ENCODE results near the gene CBLIF.

The CBLIF gene

GRCh38 chr11:59872076-59872475 lies 26.8 kb upstream of the CBLIF start:
- H3K36me3 ChIP-seq, result no peaks in the 10 kb centered on the region
- H3K9ac ChIP-seq, result no peak overlapping the region
- TF ChIP-seq Cebpa-rat (IDR thresholded peaks at IDR 0.05), result no peak

GRCh38 chr11:59867946-59868345 lies 22.6 kb upstream of the CBLIF start:
- no peak for TF ChIP-seq Cebpa-rat (IDR thresholded peaks at IDR 0.05)
- Histone ChIP-seq H3K4me1 (peaks cover 0 to 37% (median 9%) of the 10 kb centered on the region in 10 experiments; a peak in 12 of 20 replicates), H3K36me3 (no peaks in the 10 kb centered on the region), H3K4me2 (no peak overlapping the region), H3K9me3 (replicated peaks in 1 of 11) (peaks cover 0 to 12% (median 4%) of the 10 kb centered on the region in 11 experiments; a peak in 7 of 22 replicates), H3K9ac (no peak overlapping the region), H3K27ac (no peak overlapping the region), H4K20me1 (no peaks in the 10 kb centered on the region), H3K27me3 (no peaks in the 10 kb centered on the region), H3K4me3 (no peak overlapping the region)

More at GRCh38 chr11:59872076-59872475, 26.8 kb upstream of the CBLIF start:
- H3K27me3 ChIP-seq, result no peaks in the 10 kb centered on the region
- H3K9me3 ChIP-seq (replicated peaks in 1 of 11), result peaks cover 0 to 12% (median 1%) of the 10 kb centered on the region in 11 experiments; a peak in 7 of 22 replicates
- no peak overlapping the region for H3K4me2 ChIP-seq
- no peak overlapping the region for H3K27ac ChIP-seq
- H4K20me1 ChIP-seq, result no peaks in the 10 kb centered on the region
- H3K4me1 ChIP-seq, result peaks cover 0 to 2% (median 0%) of the 10 kb centered on the region in 10 experiments; a peak in 3 of 20 replicates
- no peak overlapping the region for H3K4me3 ChIP-seq

GRCh38 chr11:59866836-59867235 lies 21.5 kb upstream of the CBLIF start:
- Histone ChIP-seq H3K4me3 (no peak overlapping the region), H3K27ac (peak overlapping the region in 8 of 11 experiments; percentile 5 to 51 (median 32); a peak in 11 of 22 replicates), H3K4me1 (peaks cover 0 to 44% (median 9%) of the 10 kb centered on the region in 10 experiments; a peak in 12 of 20 replicates), H4K20me1 (no peaks in the 10 kb centered on the region), H3K4me2 (peak overlapping the region in 8 of 11 experiments; percentile 14 to 62 (median 30); a peak in 12 of 22 replicates), H3K36me3 (no peaks in the 10 kb centered on the region), H3K9me3 (replicated peaks in 1 of 11) (peaks cover 0 to 12% (median 4%) of the 10 kb centered on the region in 11 experiments; a peak in 7 of 22 replicates), H3K9ac (no peak overlapping the region), H3K27me3 (no peaks in the 10 kb centered on the region)
- no peak for TF ChIP-seq Cebpa-rat (IDR thresholded peaks at IDR 0.05)

DNA sequence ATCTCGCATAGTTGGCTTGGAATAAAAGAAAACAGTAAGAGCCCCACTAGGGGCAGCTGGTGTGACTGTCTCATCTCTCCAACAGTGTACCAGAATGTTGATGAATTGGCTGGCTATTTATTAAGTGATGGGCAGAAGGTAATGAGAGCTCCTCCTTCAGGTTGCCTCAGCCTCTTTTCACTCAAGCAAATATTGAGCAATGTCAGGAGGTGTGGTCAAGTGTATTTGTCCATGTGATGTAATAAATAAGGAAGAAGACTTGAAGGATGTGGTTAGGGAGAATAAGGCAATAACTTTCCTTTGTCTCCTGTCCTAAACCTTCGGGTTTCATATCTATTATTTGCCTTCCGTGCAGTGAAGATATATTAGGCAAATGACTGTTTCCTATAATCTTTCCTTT lies 21.1 kb upstream of the CBLIF start, which contains the start of gene TCN1:
Gene TCN1 (minus strand): TSS at position 91 of the 400 bp plus-strand sequence. CDS start 17 bp downstream, at position 74.
- H3K4me2 ChIP-seq, result peak within 1 kb of the TSS in 8 of 11 experiments; percentile 14 to 62 (median 30); a peak in 12 of 22 replicates
- no peaks in the 10 kb centered on the region for H3K36me3 ChIP-seq

GRCh38 chr11:59865031-59865430 lies 19.7 kb upstream of the CBLIF start:
- Histone ChIP-seq H3K4me2 (peak overlapping the region in 4 of 11 experiments; percentile 6 to 62 (median 46); a peak in 6 of 22 replicates), H3K9me3 (replicated peaks in 1 of 11) (peaks cover 0 to 4% (median 0%) of the 10 kb centered on the region in 11 experiments; a peak in 1 of 22 replicates), H3K27me3 (no peaks in the 10 kb centered on the region), H3K9ac (no peak overlapping the region), H3K27ac (peak overlapping the region in 5 of 11 experiments; percentile 8 to 59 (median 51); a peak in 8 of 22 replicates), H3K4me3 (no peak overlapping the region), H3K4me1 (peaks cover 0 to 44% (median 9%) of the 10 kb centered on the region in 10 experiments; a peak in 12 of 20 replicates), H4K20me1 (no peaks in the 10 kb centered on the region), H3K36me3 (no peaks in the 10 kb centered on the region)
- no peak for TF ChIP-seq Cebpa-rat (IDR thresholded peaks at IDR 0.05)

More for the DNA sequence above, 21.1 kb upstream of the CBLIF start, which contains the start of gene TCN1:
- peaks cover 0 to 11% (median 4%) of the 10 kb centered on the region in 11 experiments; a peak in 7 of 22 replicates for H3K9me3 ChIP-seq (replicated peaks in 1 of 11)
- TF ChIP-seq Cebpa-rat (IDR thresholded peaks at IDR 0.05), result peak in 8 of 11 experiments; percentile 43 to 86 (median 72); a peak in 14 of 22 replicates
- H3K9ac ChIP-seq, result no peak within 1 kb of the TSS
- no peak within 1 kb of the TSS for H3K4me3 ChIP-seq
- peaks cover 0 to 44% (median 9%) of the 10 kb centered on the region in 10 experiments; a peak in 12 of 20 replicates for H3K4me1 ChIP-seq
- peak within 1 kb of the TSS in 9 of 11 experiments; percentile 10 to 59 (median 34); a peak in 13 of 22 replicates for H3K27ac ChIP-seq
- H3K27me3 ChIP-seq, result no peaks in the 10 kb centered on the region
- H4K20me1 ChIP-seq, result no peaks in the 10 kb centered on the region

DNA sequence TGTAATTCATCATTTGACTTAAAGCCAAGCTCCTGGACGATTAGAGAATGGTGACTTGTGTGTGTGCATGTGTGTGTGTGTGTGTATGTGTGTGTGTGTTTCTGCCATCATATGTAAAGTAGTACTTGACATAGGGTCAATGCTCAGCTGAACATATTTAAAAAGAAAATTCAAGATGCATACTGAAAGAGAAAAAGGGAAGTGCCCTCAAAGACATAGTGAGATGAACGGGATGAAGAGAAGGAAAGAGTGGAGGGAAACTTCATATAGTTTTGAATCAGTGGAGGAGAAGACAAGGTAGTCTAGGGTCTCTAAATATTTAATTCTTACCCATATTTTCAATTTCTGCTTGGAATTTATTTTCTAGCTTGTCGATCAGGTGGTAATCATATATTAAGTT lies 17.0 kb upstream of the CBLIF start:
- Histone ChIP-seq H3K36me3 (no peaks in the 10 kb centered on the region), H3K27ac (no peak overlapping the region), H3K4me2 (no peak overlapping the region; a peak in 1 of 22 replicates), H3K9ac (no peak overlapping the region), H3K4me1 (peaks cover 0 to 51% (median 9%) of the 10 kb centered on the region in 10 experiments; a peak in 12 of 20 replicates), H3K4me3 (no peak overlapping the region), H3K9me3 (replicated peaks in 1 of 11) (peaks cover 0 to 4% (median 0%) of the 10 kb centered on the region in 11 experiments; a peak in 1 of 22 replicates), H3K27me3 (no peaks in the 10 kb centered on the region), H4K20me1 (no peaks in the 10 kb centered on the region)
- no peak for TF ChIP-seq Cebpa-rat (IDR thresholded peaks at IDR 0.05)

- no peak overlapping the region for H3K9ac ChIP-seq
- H3K4me3 ChIP-seq, result no peak overlapping the region
- H3K9me3 ChIP-seq (replicated peaks in 1 of 11), result no peaks in the 10 kb centered on the region
- H4K20me1 ChIP-seq, result no peaks in the 10 kb centered on the region
- no peaks in the 10 kb centered on the region for H3K36me3 ChIP-seq
- H3K4me2 ChIP-seq, result no peak overlapping the region
- H3K27ac ChIP-seq, result no peak overlapping the region
- no peaks in the 10 kb centered on the region for H3K27me3 ChIP-seq
- peaks cover 0 to 26% (median 0%) of the 10 kb centered on the region in 10 experiments; a peak in 7 of 20 replicates for H3K4me1 ChIP-seq
- TF ChIP-seq Cebpa-rat (IDR thresholded peaks at IDR 0.05), result no peak
Measured at GRCh38 chr11:59859673-59860072, 14.4 kb upstream of the CBLIF start.

- no peak overlapping the region for H3K4me3 ChIP-seq
Measured at GRCh38 chr11:59857439-59858434, 12.4 kb upstream of the CBLIF start.

More at GRCh38 chr11:59857439-59858434, 12.4 kb upstream of the CBLIF start:
- Histone ChIP-seq H3K4me2 (peak overlapping the region in 3 of 11 experiments; percentile 10 to 28 (median 25); a peak in 5 of 22 replicates), H3K9me3 (replicated peaks in 1 of 11) (no peaks in the 10 kb centered on the region), H3K4me1 (peaks cover 0 to 17% (median 0%) of the 10 kb centered on the region in 10 experiments; a peak in 7 of 20 replicates), H3K27me3 (no peaks in the 10 kb centered on the region), H3K36me3 (no peaks in the 10 kb centered on the region), H3K27ac (no peak overlapping the region), H3K9ac (no peak overlapping the region), H4K20me1 (no peaks in the 10 kb centered on the region)
- TF ChIP-seq Cebpa-rat (IDR thresholded peaks at IDR 0.05), result no peak

Measured in BLaER1 treated with 17β-estradiol and CSF1 and Interleukin-3, amounts not matched to agents 10 nM and 100 nM (cell line).